CD4-positive, alpha-beta T cell treated with Interleukin-4 for 4 hours (primary cell): ENCODE results near the gene ROR1.
"Not testable (repeated sequence)": the region's sequence is repeated elsewhere in the genome, so short reads cannot be mapped to it uniquely, and the experiment has no call there.

Experiments used
- DNase-seq: peaks from one replicate; pipeline ENCODE4 v3.0.0-alpha.2; 2020

ROR1 gene

DNA sequence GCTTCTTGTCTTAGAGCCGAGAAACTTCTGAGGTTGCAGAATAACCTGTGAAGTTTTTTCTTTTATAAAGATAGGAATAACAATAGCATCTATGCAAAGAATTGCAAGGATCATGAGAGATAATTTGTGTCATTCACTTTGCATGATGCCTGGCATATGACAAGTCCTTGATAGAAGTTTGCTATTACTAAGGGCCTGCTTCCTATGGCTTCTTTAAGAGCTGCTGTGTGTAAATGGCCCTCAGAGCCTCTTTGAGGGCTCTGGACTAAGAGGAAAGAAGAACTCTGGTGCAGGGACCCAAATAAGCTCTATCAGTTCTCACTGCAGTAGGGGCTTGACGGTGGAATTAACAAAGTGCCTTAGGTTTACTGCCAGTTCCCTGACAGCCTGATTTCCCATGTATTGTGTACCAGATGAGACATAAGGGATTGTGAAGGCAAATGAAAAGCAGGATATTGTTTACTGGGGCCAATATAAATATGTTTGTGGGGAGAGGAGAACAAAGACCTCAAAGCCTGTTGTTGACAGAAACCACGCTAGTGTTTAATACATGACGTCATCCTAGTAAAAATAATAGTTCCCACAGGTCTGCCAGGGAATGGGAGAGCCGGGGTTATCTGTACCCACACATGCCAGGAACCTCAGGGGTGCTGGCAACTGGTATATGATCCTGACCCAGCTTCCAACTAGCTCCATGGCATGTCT lies 298.4 kb downstream of the ROR1 start:
- DNase-seq = no peak

DNA sequence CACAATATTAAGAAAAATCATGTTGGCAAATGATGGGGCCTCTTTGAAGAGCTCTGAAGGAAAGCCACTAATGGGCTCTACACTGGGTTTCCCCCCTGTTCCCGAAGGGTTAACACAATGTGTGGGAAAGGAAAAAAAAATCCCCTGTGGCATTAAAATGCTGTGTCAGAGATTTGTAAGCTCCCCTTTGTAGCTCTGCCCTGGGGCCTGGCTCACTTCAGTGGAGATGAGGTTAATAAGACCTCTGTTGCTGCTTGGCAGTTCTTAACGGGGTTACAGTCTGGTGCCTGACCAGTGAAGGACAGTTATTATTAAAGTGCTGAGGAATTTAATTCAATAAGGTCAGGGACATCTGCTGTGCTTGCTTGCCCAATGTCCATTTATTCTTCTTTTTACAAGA lies 299.9 kb downstream of the ROR1 start:
- no peak for DNase-seq

DNA sequence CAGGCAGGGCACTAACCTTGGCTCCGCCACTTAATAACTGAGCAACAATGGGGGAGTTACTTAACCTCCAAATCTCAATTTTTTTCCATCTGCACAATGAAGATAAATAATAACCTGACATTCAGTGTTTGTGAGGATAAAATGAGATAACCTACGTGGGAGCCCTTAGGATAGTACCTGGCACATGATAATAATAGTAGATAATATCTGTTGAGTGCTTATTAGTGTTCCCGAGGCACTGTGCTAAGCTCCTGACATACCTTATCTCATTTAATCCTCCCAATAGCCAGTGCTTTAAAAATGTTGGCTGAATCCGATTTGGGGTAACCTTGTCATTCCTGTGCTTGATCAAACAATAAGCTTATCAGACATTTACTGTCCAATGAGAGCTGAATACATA lies 300.9 kb downstream of the ROR1 start:
- no peak for DNase-seq

GRCh38 chr1:64077281-64077940 lies 303.6 kb downstream of the ROR1 start:
- DNase-seq = no peak

DNA sequence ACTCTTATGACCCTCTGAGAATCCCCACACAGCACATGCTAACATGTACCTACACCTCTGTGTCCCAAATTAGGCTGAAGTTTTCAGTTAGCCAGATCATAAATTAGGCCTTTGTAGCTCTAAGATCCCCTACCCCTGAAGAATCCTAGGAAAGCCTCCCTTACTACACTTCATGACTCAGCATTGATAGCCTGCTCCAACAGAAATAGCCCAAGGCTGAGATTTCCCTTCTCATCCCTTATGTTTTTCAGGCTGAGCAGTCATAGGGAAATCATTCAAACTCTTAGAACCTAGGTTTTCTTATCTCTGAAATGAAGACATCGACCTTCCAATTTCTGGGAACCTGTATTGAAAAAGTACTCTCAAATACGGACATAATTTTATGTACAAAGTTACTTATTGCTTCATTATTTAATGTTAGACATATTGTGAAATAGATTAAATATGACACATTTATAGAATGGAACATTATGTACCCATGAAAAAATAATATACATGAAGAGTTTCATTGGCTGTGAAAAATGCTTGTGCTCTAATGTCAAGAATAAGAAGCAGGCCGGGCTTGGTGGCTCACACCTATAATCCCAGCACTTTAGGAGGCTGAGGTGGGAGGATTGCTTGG lies 307.2 kb downstream of the ROR1 start:
- no peak for DNase-seq

DNA sequence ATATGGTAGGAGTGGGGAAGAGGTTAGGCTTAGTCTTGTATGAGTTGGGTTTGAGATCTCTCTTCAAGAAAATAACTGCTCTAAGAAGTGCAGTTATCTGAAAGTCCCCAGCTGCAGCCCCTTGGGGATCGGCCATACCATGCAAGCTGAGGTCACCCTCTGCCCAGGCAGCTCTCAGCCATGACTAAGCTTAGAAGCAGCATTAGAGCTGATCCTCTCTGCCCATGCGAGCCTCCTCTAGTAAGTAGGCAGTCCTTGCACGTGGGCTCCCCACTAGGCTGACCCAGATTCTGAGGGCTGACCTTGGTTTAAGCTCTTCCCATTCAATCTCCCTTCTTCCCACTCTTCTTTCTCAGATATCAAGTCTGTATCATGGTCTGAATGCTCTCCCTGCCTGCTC lies 308.6 kb downstream of the ROR1 start:
- DNase-seq = no peak

- DNase-seq = no peak
Observed at GRCh38 chr1:64084451-64084850, 310.6 kb downstream of the ROR1 start.

GRCh38 chr1:64087768-64088167 lies 314.0 kb downstream of the ROR1 start:
- no peak for DNase-seq

DNA sequence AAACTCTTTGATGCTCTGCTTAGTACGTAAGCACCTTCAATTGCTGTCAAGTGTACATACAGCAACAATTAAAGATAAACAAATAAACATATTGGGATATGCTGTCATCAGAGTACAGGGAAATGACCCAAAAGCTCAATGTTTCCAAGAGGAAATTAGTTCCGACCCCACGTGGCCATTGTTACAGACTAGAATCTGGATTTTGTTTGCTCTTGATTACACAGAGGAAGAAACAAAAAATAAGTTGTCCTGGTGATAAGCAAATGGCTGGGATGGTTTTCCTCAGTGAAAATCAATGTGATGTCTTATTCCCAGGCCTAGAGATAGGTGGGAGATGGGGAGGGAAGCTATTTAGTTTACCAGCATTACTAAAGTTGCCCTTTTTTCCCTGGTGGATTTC lies 316.6 kb downstream of the ROR1 start:
- no peak for DNase-seq

- no peak for DNase-seq
Observed at GRCh38 chr1:64092851-64093371, 319.1 kb downstream of the ROR1 start.

- DNase-seq = no peak
Observed at GRCh38 chr1:64093941-64094340, 320.1 kb downstream of the ROR1 start.

GRCh38 chr1:64095832-64096231 lies 322.0 kb downstream of the ROR1 start:
- DNase-seq = no peak

GRCh38 chr1:64097859-64098258 lies 324.0 kb downstream of the ROR1 start:
- no peak for DNase-seq

- DNase-seq = no peak
Observed at GRCh38 chr1:64098436-64098835, 324.6 kb downstream of the ROR1 start.

- DNase-seq = no peak
Observed at GRCh38 chr1:64098846-64099582, 325.2 kb downstream of the ROR1 start.

GRCh38 chr1:64100791-64101190 lies 327.0 kb downstream of the ROR1 start:
- no peak for DNase-seq

DNA sequence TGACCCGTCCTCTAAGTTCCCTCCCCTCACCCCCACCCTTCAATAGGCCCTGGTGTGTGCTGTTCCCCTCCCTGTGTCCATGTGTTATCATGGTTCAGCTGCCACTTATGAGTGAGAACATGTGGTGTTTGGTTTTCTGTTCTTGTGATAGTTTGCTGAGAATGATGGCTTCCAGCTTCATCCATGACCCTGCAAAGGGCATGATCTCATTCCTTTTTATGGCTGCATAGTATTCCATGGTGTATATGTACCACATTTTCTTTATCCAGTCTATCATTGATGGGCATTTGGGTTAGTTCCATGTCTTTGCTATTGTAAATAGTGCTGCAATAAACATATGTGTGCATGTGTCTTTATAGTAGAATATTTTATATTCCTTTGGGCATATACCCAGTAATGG lies 330.8 kb downstream of the ROR1 start:
- DNase-seq = not testable (repeated sequence)

GRCh38 chr1:64107118-64107519 lies 333.3 kb downstream of the ROR1 start:
- DNase-seq = no peak

DNA sequence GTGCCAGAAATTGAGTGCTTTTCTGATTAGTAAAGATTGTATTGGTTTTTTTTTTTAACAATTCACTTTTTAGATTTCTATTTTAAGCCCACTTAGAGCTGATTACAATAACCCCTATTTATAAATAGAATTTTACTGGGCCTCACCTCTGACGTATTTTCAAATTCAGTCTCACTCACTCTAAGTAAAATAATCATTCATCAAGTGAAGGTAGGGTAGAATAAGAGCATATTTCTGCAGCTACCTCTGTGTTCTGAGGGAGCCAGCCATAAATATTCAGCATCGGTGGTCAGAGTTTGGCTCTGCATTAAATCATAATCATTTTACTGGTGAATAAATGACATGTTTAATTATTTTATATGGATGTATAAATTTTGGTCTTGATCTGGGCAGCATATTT lies 333.8 kb downstream of the ROR1 start:
- DNase-seq = no peak

- no peak for DNase-seq
Observed at GRCh38 chr1:64110924-64111777, 337.3 kb downstream of the ROR1 start.

GRCh38 chr1:64111787-64112186 lies 338.0 kb downstream of the ROR1 start:
- no peak for DNase-seq

DNA sequence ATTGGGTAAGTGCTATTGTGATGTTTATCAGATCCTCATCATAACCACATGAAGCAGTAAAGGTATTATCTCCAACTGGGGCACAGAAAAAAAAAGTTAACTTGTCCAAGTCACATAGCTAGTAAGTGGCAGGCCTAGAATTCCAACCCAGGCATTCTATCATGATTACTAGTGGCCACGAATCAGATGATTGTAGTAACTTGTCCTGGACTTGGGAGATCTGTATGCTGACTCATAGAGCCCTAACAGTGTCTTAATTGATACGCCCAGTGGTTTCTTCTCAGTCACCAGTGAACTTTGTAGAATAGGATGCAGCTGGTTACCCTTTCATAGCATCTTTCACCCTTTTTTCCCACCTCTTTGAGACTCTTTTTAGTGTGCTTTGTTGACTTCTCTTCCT lies 338.5 kb downstream of the ROR1 start:
- DNase-seq = no peak
